Panc1 (cell line): ENCODE results near the gene ENO4. TPM values are rescaled to one million over a fixed set of nuclear protein-coding genes. Genes with fewer than 3 reads are reported as not detected.

Experiments
- ATAC-seq: fragments of 200-7000 bp; cut with Tn5 transposase; 2 replicates; pipeline ENCODE4 v1.9.1; 2020; ENCODE audit warnings: mild to moderate bottlenecking, moderate library complexity
- BruUV-seq: library from RNA; stranded (reverse); fragments of 400-500 nt; replicated peaks from 2 replicates; lab custom pipeline; 2021; lab: Mats Ljungman, UMichigan
- CTCF ChIA-PET: fragments of 300-600 bp; sonication (Branson Sonifier 250); formaldehyde crosslinking; loops from one replicate; lab custom pipeline; 2022; ENCODE audit warnings: antibody characterized with exemption; lab: Charles Lee
- POLR2A ChIA-PET: fragments of 300-600 bp; sonication (Branson Sonifier 250); formaldehyde crosslinking; loops from one replicate; lab custom pipeline; 2022; ENCODE audit warnings: antibody characterized with exemption; lab: Charles Lee
- DNase-seq: peaks from one replicate; pipeline ENCODE4 v3.0.0-alpha.2; 2010; ENCODE audit warnings: low read depth, low spot score
- H3K27ac ChIP-seq: 2 replicates; pipeline ENCODE4 v1.5.1; 2011; ENCODE audit warnings: mild to moderate bottlenecking, low read length, inconsistent platforms
- H3K27me3 ChIP-seq: fragments of 200-500 bp; sonication (Bioruptor generic); 2 replicates; pipeline ENCODE4 v1.6.0; 2014; ENCODE audit warnings: low read length, inconsistent platforms; ENCODE audit not compliant: control insufficient read depth, insufficient read depth
- H3K36me3 ChIP-seq: fragments of 200-500 bp; sonication (Bioruptor generic); 2 replicates; pipeline ENCODE4 v1.5.1; 2014; ENCODE audit warnings: inconsistent platforms, mild to moderate bottlenecking, low read length, moderate library complexity; ENCODE audit not compliant: control insufficient read depth, insufficient read depth
- H3K4me1 ChIP-seq: 2 replicates; pipeline ENCODE4 v1.5.1; 2011; ENCODE audit warnings: inconsistent platforms, mild to moderate bottlenecking, low read length, moderate library complexity; ENCODE audit not compliant: control insufficient read depth, insufficient read depth
- H3K4me3 ChIP-seq, 2 experiments: 2 replicates each; pipeline ENCODE4 v1.5.1; 2011 to 2012; ENCODE audit warnings: low read depth in 2 of 2, low read length in 2 of 2, mild to moderate bottlenecking in 2 of 2, inconsistent platforms in 1 of 2, moderate library complexity in 1 of 2
- H3K9me3 ChIP-seq: fragments of 200-500 bp; sonication (Bioruptor generic); 2 replicates; pipeline ENCODE4 v1.5.1; 2014; ENCODE audit warnings: low read depth, mild to moderate bottlenecking, inconsistent platforms, low read length, moderate library complexity; ENCODE audit not compliant: control insufficient read depth, insufficient read depth
- POLR2AphosphoS5 ChIP-seq: IDR thresholded peaks from 2 replicates; pipeline ENCODE4 v1.6.1; 2012; ENCODE audit warnings: mild to moderate bottlenecking, low read depth, low read length, moderate library complexity
- SIN3A ChIP-seq: IDR thresholded peaks from 2 replicates; pipeline ENCODE4 v1.6.1; 2012; ENCODE audit warnings: low read depth, mild to moderate bottlenecking, low read length, moderate library complexity, borderline replicate concordance; ENCODE audit not compliant: insufficient read depth
- TCF7L2 ChIP-seq: IDR thresholded peaks from 2 replicates; pipeline ENCODE4 v1.6.1; 2011; ENCODE audit warnings: mild to moderate bottlenecking, low read depth, low read length, inconsistent platforms
- in situ Hi-C: cut with HindIII; loops from 2 replicates; pipeline ENCODE4 v1.10.0; 2016; ENCODE audit warnings: low sequenced_read_pairs, low pct_unique_long_range_greater_than_20kb
- intact Hi-C: fragments of 100-400 bp; cut with micrococcal nuclease; formaldehyde crosslinking; loops from one replicate; pipeline ENCODE4 v1.10.0; 2022; ENCODE audit not compliant: unreplicated experiment
- total RNA-seq: library from RNA; stranded (reverse); gene quantifications from one replicate; pipeline ENCODE4 v1.2.1, GENCODE V29; 2021; ENCODE audit not compliant: unreplicated experiment
- TF ChIP-seq, protein P1 (sequence below): fragments of 450-650 bp; IDR thresholded peaks from 2 replicates; pipeline ENCODE4 v1.5.1; 2017; ENCODE audit warnings: mild to moderate bottlenecking
- TF ChIP-seq, protein P2 (sequence below), 2 experiments: IDR thresholded peaks; 2 replicates each; pipeline ENCODE4 v1.6.1; 2011 to 2012; ENCODE audit warnings: low read depth in 2 of 2, control low read depth in 1 of 2, low read length in 1 of 2, mild to moderate bottlenecking in 1 of 2, moderate library complexity in 1 of 2; ENCODE audit not compliant: insufficient read depth in 1 of 2

ENO4 gene
- total RNA-seq, 1 experiment from 2014 or later, result 0.15 TPM

DNA sequence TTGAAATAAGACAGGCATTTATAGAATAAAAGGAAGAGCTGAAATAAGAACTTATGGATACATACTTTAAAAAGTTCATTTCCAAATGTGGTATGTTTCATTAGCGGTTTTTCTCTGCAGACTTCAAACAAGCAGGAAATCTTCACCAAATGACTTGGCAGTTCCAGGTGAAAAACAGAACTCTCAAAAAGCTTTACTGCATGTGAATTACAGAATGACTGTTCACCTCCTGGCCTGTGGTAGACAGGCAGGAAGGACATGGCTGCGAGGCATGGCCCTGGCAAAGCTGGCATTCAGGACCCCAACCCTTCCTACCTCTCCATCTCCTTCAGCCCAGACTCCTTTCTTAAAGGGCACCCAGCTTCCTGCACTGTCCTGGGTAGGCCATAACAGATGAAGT, 21.2 kb upstream of the ENO4 start:
- CTCF ChIA-PET, result no interaction called here
- POLR2A ChIA-PET, result no interaction called here
- Histone ChIP-seq H3K36me3 (no peaks in the 10 kb centered on the region), H3K9me3 (no peaks in the 10 kb centered on the region), H3K4me1 (no peaks in the 10 kb centered on the region), H3K27ac (no peak overlapping the region), H3K27me3 (no peaks in the 10 kb centered on the region), H3K4me3 (no peak overlapping the region)
- in situ Hi-C loops, result no loop called here
- ATAC-seq (no peak), DNase-seq (no peak)
- intact Hi-C loops, result no loop called here
- TF ChIP-seq, protein P1, sequence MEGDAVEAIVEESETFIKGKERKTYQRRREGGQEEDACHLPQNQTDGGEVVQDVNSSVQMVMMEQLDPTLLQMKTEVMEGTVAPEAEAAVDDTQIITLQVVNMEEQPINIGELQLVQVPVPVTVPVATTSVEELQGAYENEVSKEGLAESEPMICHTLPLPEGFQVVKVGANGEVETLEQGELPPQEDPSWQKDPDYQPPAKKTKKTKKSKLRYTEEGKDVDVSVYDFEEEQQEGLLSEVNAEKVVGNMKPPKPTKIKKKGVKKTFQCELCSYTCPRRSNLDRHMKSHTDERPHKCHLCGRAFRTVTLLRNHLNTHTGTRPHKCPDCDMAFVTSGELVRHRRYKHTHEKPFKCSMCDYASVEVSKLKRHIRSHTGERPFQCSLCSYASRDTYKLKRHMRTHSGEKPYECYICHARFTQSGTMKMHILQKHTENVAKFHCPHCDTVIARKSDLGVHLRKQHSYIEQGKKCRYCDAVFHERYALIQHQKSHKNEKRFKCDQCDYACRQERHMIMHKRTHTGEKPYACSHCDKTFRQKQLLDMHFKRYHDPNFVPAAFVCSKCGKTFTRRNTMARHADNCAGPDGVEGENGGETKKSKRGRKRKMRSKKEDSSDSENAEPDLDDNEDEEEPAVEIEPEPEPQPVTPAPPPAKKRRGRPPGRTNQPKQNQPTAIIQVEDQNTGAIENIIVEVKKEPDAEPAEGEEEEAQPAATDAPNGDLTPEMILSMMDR, result no peak
- TF ChIP-seq, protein P2, sequence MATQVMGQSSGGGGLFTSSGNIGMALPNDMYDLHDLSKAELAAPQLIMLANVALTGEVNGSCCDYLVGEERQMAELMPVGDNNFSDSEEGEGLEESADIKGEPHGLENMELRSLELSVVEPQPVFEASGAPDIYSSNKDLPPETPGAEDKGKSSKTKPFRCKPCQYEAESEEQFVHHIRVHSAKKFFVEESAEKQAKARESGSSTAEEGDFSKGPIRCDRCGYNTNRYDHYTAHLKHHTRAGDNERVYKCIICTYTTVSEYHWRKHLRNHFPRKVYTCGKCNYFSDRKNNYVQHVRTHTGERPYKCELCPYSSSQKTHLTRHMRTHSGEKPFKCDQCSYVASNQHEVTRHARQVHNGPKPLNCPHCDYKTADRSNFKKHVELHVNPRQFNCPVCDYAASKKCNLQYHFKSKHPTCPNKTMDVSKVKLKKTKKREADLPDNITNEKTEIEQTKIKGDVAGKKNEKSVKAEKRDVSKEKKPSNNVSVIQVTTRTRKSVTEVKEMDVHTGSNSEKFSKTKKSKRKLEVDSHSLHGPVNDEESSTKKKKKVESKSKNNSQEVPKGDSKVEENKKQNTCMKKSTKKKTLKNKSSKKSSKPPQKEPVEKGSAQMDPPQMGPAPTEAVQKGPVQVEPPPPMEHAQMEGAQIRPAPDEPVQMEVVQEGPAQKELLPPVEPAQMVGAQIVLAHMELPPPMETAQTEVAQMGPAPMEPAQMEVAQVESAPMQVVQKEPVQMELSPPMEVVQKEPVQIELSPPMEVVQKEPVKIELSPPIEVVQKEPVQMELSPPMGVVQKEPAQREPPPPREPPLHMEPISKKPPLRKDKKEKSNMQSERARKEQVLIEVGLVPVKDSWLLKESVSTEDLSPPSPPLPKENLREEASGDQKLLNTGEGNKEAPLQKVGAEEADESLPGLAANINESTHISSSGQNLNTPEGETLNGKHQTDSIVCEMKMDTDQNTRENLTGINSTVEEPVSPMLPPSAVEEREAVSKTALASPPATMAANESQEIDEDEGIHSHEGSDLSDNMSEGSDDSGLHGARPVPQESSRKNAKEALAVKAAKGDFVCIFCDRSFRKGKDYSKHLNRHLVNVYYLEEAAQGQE (IDR thresholded peaks at IDR 0.05; ENCODE audit: insufficient read depth in 1 of 2, low read depth in 2 of 2, low read length in 1 of 2), result no peak
- TF ChIP-seq TCF7L2 (no peak), SIN3A (no peak), POLR2AphosphoS5 (no peak)
- BruUV-seq, result no TSS peak

DNA sequence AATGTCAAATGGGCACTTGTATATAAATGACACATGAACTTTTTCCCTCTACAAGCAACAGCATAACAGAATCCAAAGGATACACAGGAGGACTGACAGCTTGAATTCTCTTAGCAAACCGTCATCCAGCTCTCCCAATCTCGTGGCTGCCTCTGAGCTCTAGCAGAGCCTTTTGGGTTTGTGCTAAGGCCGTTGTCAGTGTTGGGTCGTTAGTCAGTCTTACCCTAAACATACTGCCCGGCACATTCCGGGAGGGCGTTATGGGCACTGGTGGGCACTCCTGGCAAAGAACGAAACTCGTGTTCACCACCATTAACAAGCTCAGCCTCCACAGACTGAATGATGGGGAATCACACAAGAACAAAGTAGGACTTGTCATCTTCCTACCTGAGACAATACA, 19.6 kb upstream of the ENO4 start:
- BruUV-seq, result no TSS peak
- ChIA-PET CTCF (no interaction called here), POLR2A (no interaction called here)
- Histone ChIP-seq H3K36me3 (no peaks in the 10 kb centered on the region), H3K4me1 (no peaks in the 10 kb centered on the region), H3K4me3 (no peak overlapping the region), H3K9me3 (no peaks in the 10 kb centered on the region), H3K27ac (no peak overlapping the region), H3K27me3 (no peaks in the 10 kb centered on the region)
- in situ Hi-C loops (no loop called here), intact Hi-C loops (no loop called here)
- TF ChIP-seq, protein P2 (IDR thresholded peaks at IDR 0.05; ENCODE audit: insufficient read depth in 1 of 2, low read depth in 2 of 2, low read length in 1 of 2), result no peak
- TF ChIP-seq, protein P1, result no peak
- TF ChIP-seq POLR2AphosphoS5 (no peak), TCF7L2 (no peak), SIN3A (no peak)
- DNase-seq, result no peak
- ATAC-seq, result no peak
